Naive B cell (primary cell): ENCODE results near the gene CRIP2. TPM values are rescaled to one million over a fixed set of nuclear protein-coding genes. Genes with fewer than 3 reads are reported as not detected.

Experiments used
- ATAC-seq, 2 donors: fragments of 150-1000 bp; cut with Tn5 transposase; 2 replicates each; pipeline ENCODE4 v1.10.0; 2021; ENCODE audit warnings: low read depth in 2 of 2, mild to moderate bottlenecking in 2 of 2, moderate library complexity in 2 of 2
- DNase-seq: peaks from one replicate; pipeline ENCODE4 v3.0.0; 2022
- H3K27ac Mint-ChIP-seq, 6 donors: one replicate each; pipeline ENCODE4 v1.8.0; 2020 to 2022; ENCODE audit warnings: mild to moderate bottlenecking in 6 of 6, mixed read lengths in 6 of 6, moderate library complexity in 5 of 6, inconsistent platforms in 2 of 6
- H3K27me3 Mint-ChIP-seq, 3 donors: one replicate each; pipeline ENCODE4 v1.8.0; 2021 to 2022; ENCODE audit warnings: mixed read lengths in 3 of 3, mild to moderate bottlenecking in 1 of 3
- H3K36me3 Mint-ChIP-seq, 2 donors: one replicate each; pipeline ENCODE4 v1.8.0; 2020 to 2022; ENCODE audit warnings: mixed read lengths in 2 of 2, inconsistent platforms in 1 of 2, mild to moderate bottlenecking in 1 of 2
- H3K4me1 Mint-ChIP-seq, 3 donors: one replicate each; pipeline ENCODE4 v1.8.0; 2020 to 2022; ENCODE audit warnings: mixed read lengths in 3 of 3, inconsistent platforms in 1 of 3, mild to moderate bottlenecking in 1 of 3, moderate library complexity in 1 of 3
- H3K4me3 Mint-ChIP-seq, 8 donors: one replicate each; pipeline ENCODE4 v1.8.0; 2020 to 2022; ENCODE audit warnings: mild to moderate bottlenecking in 8 of 8, mixed read lengths in 8 of 8, moderate library complexity in 8 of 8, inconsistent platforms in 2 of 8
- H3K9me3 Mint-ChIP-seq, 7 donors: one replicate each; pipeline ENCODE4 v1.8.0; 2020 to 2022; ENCODE audit warnings: mixed read lengths in 7 of 7, mild to moderate bottlenecking in 5 of 7, inconsistent platforms in 2 of 7, moderate library complexity in 1 of 7
- polyA plus RNA-seq, 6 donors: library from polyadenylated mRNA; unstranded; fragments of 300-500 nt; fragmentation: Illumina TruSeq; gene quantifications; one replicate each; pipeline ENCODE4 v1.2.3, GENCODE V29; 2021; ENCODE audit warnings: low read depth in 6 of 6

Gene CRIP2
- polyA plus RNA-seq, 6 donors from 2014 or later: 2.0 to 27.3 (median 8.4) TPM

DNA sequence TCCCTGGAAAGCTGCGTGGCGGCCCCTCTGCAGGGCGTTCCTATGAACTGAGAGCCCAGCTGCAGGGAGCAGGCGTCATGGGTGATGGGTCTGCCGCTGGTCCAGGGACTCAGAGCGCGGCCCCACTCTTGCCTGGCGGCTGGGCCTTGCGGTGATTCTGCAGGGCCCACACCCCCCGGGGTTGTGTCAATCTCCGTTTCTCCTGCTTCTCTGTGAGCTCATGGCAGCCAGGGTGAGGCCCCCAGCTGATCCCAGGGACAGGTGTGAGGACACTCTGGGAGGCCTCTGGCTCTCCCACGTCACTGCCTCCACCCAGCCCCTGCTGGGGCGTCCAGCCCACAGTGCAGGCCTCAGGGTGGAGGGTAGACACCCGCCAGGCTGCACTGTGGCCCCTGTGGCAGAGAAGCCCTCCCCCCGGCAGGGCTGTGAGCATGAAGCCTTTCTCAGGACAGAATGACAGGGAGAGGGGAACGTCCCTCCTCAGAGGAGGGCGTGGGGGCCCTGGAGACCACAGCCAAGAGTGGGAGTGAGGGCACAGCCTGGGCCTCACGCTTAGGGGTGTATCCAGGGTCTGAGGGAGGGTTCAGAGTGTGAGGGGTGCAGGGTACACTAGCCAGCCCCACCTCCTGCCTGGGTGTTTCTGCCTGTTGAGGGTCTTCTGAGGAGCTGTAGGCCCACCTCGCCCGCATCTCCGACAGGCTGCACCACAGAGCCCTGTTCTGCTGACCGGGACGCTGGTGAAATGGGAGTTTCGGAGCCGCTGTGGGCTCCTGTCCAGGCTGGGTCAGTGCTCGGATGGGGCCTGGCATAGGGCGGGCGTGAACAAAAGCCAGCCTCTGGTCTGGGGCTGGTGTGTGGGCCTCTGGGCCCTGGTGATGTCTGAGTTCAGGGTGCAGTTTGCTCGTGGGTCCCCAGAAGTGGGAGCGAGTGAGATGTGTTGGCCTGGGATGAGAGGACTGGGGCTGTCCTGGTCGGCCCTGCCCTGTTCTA lies 26.7 kb upstream of the CRIP2 start:
- Mint-ChIP-seq H3K4me1 (peaks cover 3 to 6% (median 4%) of the 10 kb centered on the region in 3 donors), H3K27ac (no peak overlapping the region), H3K9me3 (no peaks in the 10 kb centered on the region), H3K27me3 (no peaks in the 10 kb centered on the region), H3K36me3 (peaks cover 0 to 6% of the 10 kb centered on the region in 2 donors), H3K4me3 (no peak overlapping the region)
- DNase-seq (no peak), ATAC-seq (no peak)

DNA sequence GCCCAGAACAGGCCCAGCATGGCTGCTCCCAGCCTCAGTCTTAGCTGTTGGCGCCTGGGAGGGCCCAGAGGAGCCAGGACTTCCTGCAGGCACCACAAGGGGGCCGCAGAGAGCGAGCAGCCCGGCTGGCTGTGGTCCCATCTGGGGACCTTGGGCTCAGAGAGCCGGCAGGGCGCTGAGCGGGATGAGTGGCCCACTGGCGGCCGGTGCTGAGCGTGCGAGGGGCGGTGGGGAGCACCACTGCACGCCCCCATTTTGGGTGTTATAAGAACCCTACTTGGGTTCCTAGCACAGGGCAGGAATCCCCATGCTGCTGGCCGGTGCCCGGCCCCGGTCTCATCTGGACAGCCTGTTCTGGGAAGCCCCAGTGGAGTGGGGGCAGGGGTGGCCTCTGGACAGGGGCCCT lies 25.9 kb upstream of the CRIP2 start:
- Mint-ChIP-seq H3K4me1 (peaks cover 3 to 6% (median 4%) of the 10 kb centered on the region in 3 donors), H3K36me3 (peaks cover 0 to 6% of the 10 kb centered on the region in 2 donors), H3K27me3 (no peaks in the 10 kb centered on the region), H3K27ac (peak overlapping the region in 1 of 6 donors; percentile 63), H3K9me3 (no peaks in the 10 kb centered on the region), H3K4me3 (no peak overlapping the region)
- ATAC-seq (peak; percentile 97 to 99), DNase-seq (peak; percentile 57)

DNA sequence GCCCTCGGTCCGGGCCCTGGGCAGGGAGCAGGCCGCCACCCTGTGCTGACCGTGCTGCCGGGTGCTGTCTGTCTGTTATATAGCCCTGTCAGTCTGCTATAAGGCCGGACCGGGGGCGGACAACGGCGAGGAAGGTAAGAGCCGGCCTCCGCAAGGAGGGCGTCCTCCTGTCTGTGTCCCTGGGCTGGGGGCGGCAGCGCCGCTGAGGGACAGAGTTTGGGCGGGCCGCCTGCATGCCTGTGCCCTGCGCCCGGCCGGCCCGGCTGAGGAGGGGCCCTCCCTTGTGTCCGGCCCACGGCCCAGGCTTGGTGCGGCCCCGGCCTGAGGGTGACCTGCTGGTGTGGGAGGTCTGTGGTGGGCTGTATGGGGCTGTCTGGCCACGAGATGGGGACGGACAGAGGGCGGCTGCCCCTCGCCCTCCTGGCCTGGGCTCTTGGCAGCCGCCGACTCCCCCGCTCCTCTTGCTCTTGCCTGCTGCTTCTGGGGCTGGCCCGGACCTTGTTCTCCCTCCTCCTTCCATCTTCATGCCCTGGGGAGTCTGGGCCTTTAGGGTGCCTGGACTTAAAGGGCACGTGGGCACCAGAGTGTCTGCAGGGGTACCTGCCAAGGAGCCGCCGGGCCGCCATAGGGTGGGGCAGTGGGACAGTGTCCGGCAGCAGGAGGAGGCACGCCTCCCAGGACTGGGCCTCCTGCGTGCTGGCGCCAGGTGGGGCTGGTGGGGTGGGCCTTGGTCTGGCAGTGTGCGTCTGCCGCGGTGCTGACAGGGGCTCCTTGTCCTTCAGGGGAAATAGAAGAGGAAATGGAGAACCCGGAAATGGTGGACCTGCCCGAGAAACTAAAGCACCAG lies 25.1 kb upstream of the CRIP2 start:
- DNase-seq: no peak

DNA sequence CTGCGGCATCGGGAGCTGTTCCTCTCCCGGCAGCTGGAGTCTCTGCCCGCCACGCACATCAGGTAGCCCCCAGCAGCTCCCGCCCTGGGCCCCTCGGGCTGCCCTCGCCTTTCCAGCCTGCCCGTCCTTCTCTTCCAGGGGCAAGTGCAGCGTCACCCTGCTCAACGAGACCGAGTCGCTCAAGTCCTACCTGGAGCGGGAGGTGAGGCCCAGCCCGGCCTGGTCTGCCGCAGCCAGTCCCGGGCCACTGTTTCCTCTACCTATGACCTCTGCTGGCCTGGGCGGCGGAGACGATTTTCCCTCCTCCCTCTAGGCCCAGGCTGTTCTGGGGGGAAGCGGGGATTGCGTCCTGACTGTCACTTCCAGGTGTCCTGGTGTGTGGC lies 24.5 kb upstream of the CRIP2 start:
- no peak for ATAC-seq
- Mint-ChIP-seq H3K4me1 (peaks cover 3 to 7% (median 6%) of the 10 kb centered on the region in 3 donors), H3K9me3 (no peaks in the 10 kb centered on the region), H3K36me3 (peaks cover 0 to 6% of the 10 kb centered on the region in 2 donors), H3K27me3 (no peaks in the 10 kb centered on the region), H3K27ac (peak overlapping the region in 1 of 6 donors; percentile 84), H3K4me3 (no peak overlapping the region)
- DNase-seq: no peak

More for the DNA sequence above, 25.1 kb upstream of the CRIP2 start:
- no peak for ATAC-seq
- Mint-ChIP-seq H3K36me3 (peaks cover 0 to 6% of the 10 kb centered on the region in 2 donors), H3K27me3 (no peaks in the 10 kb centered on the region), H3K4me1 (peaks cover 3 to 7% (median 6%) of the 10 kb centered on the region in 3 donors), H3K4me3 (no peak overlapping the region), H3K27ac (peak overlapping the region in 1 of 6 donors; percentile 84), H3K9me3 (no peaks in the 10 kb centered on the region)

DNA sequence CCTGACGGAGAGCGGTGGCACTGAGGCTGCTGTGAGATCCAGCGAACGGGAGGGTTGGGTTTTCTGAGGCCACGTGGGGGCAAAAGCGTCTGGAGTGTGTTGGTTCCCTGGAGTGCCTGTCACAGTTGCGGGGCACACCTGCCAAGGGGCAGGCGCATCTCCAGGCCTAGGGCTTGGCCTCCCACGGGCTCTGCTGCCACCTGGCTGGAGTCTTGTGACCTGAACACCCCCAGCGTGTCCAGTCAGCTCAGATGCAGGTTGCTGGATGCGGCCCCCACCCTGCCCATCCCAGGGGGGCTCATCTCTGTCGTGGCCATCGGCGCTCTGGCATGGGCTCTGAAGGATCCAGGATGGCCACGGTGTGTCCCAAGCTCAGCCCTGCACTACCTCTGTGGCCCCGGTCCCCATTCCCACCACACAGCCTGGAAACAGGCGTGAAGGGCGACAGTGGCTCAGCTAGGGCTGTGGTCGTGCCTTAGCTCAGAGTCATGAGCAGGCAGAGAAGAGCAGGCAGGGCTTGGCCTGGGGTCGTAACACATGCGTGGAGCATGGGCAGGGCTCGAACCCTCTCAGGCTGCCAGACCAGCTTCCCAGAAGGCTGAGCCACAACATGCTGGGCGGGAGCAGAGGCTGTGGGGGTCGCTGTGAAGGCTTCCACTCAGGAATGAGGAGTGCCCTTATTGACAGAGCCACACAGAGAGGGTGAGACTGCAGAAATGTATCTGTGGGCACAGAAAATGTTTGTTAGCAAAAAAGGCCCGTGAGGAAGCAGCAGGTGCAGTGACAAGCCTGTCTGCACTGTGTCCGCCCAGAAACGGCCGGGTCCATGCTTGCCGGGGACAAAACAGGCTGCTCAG lies 23.5 kb upstream of the CRIP2 start:
- no peak overlapping the region for H3K27ac Mint-ChIP-seq
- DNase-seq (no peak), ATAC-seq (no peak)
- H3K27me3 Mint-ChIP-seq: no peaks in the 10 kb centered on the region
- peaks cover 6 to 12% (median 10%) of the 10 kb centered on the region in 3 donors for H3K4me1 Mint-ChIP-seq
- peaks cover 0 to 14% of the 10 kb centered on the region in 2 donors for H3K36me3 Mint-ChIP-seq
- no peak overlapping the region for H3K4me3 Mint-ChIP-seq
- no peaks in the 10 kb centered on the region for H3K9me3 Mint-ChIP-seq

DNA sequence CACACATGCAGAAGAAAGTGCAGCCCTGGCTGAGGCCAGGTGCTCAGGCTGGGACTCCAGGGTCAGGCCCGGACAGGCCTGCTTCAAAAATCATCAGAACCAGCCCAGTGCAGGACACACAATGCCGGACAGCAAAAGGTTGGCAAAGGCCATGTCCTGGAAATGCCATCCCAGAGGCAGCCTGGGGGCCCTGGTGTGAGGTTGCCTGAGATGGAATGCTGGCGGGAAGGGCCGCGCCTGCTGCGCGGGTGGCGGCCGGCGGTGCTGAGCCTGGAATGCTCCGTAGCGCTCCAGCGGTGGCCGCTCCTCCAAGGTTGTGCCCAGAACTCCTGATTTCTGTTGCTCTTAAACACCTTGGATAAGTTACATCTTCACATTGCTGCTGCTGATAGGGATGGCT lies 21.7 kb upstream of the CRIP2 start:
- H3K27me3 Mint-ChIP-seq: no peaks in the 10 kb centered on the region
- no peaks in the 10 kb centered on the region for H3K9me3 Mint-ChIP-seq
- peaks cover 6 to 12% (median 9%) of the 10 kb centered on the region in 3 donors for H3K4me1 Mint-ChIP-seq
- no peak for ATAC-seq
- peak overlapping the region in 1 of 6 donors; percentile 53 for H3K27ac Mint-ChIP-seq
- H3K4me3 Mint-ChIP-seq: peak overlapping the region in 1 of 8 donors; percentile 16
- H3K36me3 Mint-ChIP-seq: peaks cover 0 to 14% of the 10 kb centered on the region in 2 donors
- no peak for DNase-seq

DNA sequence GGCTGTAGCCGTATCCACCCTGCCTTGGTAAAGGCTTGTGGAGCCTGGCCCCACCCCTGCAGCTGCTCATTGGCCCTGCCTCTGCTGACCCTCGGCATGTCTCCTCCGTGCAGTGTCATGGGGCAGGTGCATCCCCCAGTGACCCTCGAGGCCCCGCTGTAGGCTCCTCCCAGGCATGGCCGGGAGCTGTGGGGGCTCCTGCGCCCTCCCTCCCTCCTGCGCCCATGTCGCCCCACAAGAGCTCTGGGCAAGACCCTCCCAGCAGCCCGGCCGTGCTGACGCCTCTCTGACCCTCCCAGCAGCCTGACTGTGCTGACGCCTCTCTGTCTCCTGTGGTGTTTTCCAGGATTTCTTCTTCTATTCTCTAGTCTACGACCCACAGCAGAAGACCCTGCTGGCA lies 20.8 kb upstream of the CRIP2 start:
- Mint-ChIP-seq H3K36me3 (peaks cover 0 to 14% of the 10 kb centered on the region in 2 donors), H3K9me3 (no peaks in the 10 kb centered on the region), H3K27ac (no peak overlapping the region), H3K27me3 (no peaks in the 10 kb centered on the region), H3K4me1 (peaks cover 3 to 12% (median 5%) of the 10 kb centered on the region in 3 donors), H3K4me3 (no peak overlapping the region)
- DNase-seq (no peak), ATAC-seq (no peak)

DNA sequence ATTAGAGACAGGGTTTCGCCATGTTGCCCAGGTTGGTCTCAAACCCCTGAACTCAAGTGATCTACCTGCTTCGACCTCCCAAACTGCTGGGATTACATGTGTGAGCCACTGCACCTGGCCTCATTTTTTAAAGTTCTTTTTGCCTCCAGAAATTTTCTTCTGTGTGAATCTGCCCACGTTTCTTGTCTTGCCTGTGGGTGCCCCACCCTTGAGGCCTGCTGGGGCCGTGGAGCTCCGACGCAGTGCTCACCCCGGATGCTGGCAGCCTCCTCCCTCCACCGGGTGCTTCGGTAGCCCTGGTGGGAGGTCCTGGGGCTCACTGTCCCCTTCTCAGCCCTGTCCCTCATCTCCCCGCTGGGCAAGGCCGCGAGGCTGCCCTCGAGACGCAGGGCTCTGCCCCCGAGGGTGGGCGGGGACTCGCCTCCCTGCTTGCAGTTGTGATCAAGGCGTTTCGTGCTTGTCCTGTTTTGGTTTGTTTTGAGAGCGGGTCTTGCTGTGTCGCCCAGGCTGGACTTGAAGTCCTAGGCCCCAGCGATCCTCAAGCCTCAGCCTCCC lies 19.5 kb upstream of the CRIP2 start:
- peaks cover 3 to 12% (median 5%) of the 10 kb centered on the region in 3 donors for H3K4me1 Mint-ChIP-seq
- no peaks in the 10 kb centered on the region for H3K27me3 Mint-ChIP-seq
- ATAC-seq (no peak), DNase-seq (no peak)
- H3K27ac Mint-ChIP-seq: peak overlapping the region in 1 of 6 donors; percentile 27
- peaks cover 0 to 14% of the 10 kb centered on the region in 2 donors for H3K36me3 Mint-ChIP-seq
- H3K4me3 Mint-ChIP-seq: no peak overlapping the region
- H3K9me3 Mint-ChIP-seq: no peaks in the 10 kb centered on the region

DNA sequence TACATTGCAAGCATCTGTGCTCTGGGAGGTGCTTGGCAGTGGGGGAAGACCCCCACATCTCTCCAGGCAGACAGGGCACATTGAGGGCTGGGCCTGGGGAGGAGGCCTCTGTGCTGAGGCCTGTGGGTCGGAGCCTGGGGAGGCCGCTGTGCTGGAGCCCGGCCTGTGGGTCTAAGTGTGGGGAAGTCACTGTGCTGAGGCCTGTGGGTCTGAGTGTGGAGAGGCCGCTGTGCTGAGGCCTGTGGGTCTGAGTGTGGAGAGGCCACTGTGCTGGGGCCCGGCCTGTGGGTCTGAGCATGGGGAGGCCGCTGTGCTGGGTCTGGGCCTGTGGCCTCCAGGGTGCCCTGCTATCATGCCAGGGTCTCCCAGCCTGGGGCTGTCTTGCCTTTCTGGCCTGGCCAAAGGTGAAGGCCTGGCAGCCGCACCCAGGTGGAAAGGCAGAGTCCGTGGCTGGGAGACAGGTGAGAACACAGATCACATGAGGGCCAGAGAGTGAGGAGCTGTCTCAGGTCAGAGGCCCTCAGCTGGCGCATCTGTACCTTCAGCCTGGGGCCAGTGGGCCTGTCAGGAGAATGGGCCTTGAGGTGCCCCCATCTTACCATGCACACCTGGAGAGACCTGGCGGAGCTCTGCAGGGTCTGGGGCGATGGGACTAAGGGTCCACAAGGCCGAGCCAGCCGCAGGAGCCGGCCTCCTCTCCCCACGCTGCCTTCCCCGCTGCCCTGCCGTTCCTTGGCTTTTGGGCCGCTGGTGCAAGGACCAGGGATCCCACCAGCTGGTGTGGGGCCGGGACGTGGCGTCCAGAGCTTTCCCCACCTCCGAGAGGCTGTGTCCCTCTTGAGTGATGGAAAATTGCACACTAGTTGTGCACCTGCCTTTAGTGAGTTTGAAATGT lies 18.6 kb upstream of the CRIP2 start:
- Mint-ChIP-seq H3K27ac (no peak overlapping the region), H3K4me3 (no peak overlapping the region), H3K4me1 (peaks cover 3 to 12% (median 5%) of the 10 kb centered on the region in 3 donors), H3K36me3 (peaks cover 0 to 14% of the 10 kb centered on the region in 2 donors), H3K27me3 (no peaks in the 10 kb centered on the region), H3K9me3 (no peaks in the 10 kb centered on the region)
- ATAC-seq (no peak), DNase-seq (no peak)

DNA sequence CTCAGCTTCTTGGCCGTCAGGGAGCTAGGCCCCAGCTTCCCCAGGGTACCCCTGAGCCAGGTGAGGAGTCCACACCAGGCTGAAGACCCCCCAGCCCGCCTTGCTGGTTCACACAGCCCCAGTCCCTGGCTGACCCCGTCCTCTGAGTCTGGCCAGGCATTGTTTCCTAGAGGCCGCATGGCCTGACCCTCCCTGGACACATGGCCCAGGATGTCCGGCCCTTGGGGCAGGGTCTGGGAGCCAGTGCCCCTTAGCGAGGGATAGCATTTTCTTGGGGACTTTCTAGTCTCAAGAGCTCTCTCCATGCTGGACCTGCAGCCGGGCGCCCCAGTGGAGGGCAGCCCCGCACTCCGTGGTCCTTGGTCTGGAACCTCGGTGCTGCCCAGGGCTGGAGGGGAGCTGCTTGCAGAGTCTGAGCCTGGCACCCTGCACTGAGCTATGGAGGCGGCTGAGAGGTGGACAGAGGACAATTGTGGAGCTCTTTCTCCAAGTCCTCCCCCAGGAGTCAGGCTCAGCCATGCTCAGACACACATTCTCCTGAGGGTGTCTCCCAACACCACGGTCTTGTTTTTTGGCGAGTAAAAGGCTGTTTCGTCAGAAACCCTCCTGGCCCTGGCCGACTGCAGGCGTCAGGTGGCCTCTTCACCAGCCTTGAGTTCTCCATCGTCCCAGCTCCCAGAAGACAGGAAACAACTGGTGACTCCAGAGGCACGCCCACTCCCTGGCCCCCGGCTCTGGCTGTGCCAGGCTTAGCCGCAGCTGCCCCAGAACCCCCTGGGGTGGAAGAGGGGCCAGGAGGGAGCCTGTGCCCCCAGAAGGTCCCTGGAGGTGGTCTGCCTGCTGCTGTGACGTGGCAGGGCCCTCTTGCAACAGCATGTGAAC lies 17.6 kb upstream of the CRIP2 start:
- Mint-ChIP-seq H3K4me3 (no peak overlapping the region), H3K36me3 (peaks cover 0 to 20% of the 10 kb centered on the region in 2 donors), H3K9me3 (no peaks in the 10 kb centered on the region), H3K27me3 (no peaks in the 10 kb centered on the region), H3K4me1 (peaks cover 3 to 12% (median 5%) of the 10 kb centered on the region in 3 donors), H3K27ac (no peak overlapping the region)
- DNase-seq: no peak
- ATAC-seq: no peak

DNA sequence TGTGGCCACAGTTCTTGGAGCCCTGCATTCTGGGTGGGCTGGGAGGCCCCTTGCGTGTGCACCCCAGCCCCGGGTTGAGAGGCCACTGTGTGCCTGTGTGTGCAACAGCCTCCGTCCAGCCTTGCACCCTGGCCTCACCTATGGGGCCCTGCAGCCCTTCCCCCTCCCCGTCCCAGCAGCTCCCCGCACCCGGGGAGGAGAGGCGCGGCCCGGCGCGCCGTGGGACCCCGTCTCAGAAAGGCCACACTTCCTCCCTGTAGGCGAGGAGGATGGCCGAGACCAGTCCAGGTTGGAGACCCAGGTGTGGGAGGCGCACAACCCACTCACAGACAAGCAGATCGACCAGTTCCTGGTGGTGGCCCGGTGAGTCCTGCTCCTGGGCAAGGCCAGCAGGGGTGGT lies 16.6 kb upstream of the CRIP2 start:
- no peaks in the 10 kb centered on the region for H3K9me3 Mint-ChIP-seq
- H3K4me3 Mint-ChIP-seq: no peak overlapping the region
- ATAC-seq (no peak), DNase-seq (no peak)
- peaks cover 3 to 8% (median 5%) of the 10 kb centered on the region in 3 donors for H3K4me1 Mint-ChIP-seq
- H3K27ac Mint-ChIP-seq: no peak overlapping the region
- no peaks in the 10 kb centered on the region for H3K27me3 Mint-ChIP-seq
- peaks cover 0 to 16% of the 10 kb centered on the region in 2 donors for H3K36me3 Mint-ChIP-seq
